SK-N-SH treated with all-trans-retinoic acid at 6 μM for 48 hours (cell line): ENCODE measurements around the gene RALGPS1.

Experiments used
- BACH2 ChIP-seq: fragments of 250-450 bp; sonication (Bioruptor Pico); IDR thresholded peaks from 2 replicates; pipeline ENCODE4 v1.9.0; 2021; ENCODE audit warnings: mild to moderate bottlenecking, borderline replicate concordance
- CREB5 ChIP-seq: fragments of 250-450 bp; sonication (Bioruptor Pico); IDR thresholded peaks from 2 replicates; pipeline ENCODE4 v1.5.1; 2020; ENCODE audit warnings: low read depth, mild to moderate bottlenecking, moderate library complexity
- CSDC2 ChIP-seq: fragments of 250-450 bp; sonication (Bioruptor Pico); IDR thresholded peaks from 2 replicates; pipeline ENCODE4 v1.5.0; 2020; ENCODE audit warnings: mild to moderate bottlenecking, moderate library complexity
- CSRNP3 ChIP-seq: fragments of 250-450 bp; sonication (Bioruptor Pico); IDR thresholded peaks from 2 replicates; pipeline ENCODE4 v1.5.1; 2021; ENCODE audit warnings: mild to moderate bottlenecking, moderate library complexity
- GLIS3 ChIP-seq: fragments of 250-450 bp; sonication (Bioruptor Pico); IDR thresholded peaks from 2 replicates; pipeline ENCODE4 v1.5.0; 2020; ENCODE audit warnings: mild to moderate bottlenecking, moderate library complexity
- ISL1 ChIP-seq: fragments of 250-450 bp; sonication (Bioruptor Pico); IDR thresholded peaks from 2 replicates; pipeline ENCODE4 v2.1.2; 2022; ENCODE audit warnings: mild to moderate bottlenecking, moderate library complexity
- OSR1 ChIP-seq: fragments of 250-450 bp; sonication (Bioruptor Pico); IDR thresholded peaks from 2 replicates; pipeline ENCODE4 v1.8.0; 2022; ENCODE audit warnings: moderate library complexity, mild to moderate bottlenecking, inconsistent platforms
- POU6F1 ChIP-seq: fragments of 250-450 bp; sonication (Bioruptor Pico); IDR thresholded peaks from 2 replicates; pipeline ENCODE4 v1.8.0; 2021; ENCODE audit warnings: low read depth, mild to moderate bottlenecking, moderate library complexity, borderline replicate concordance
- PPARA ChIP-seq: fragments of 250-450 bp; sonication (Bioruptor Pico); IDR thresholded peaks from 2 replicates; pipeline ENCODE4 v1.5.0; 2020; ENCODE audit warnings: mild to moderate bottlenecking, borderline replicate concordance
- RARB ChIP-seq: fragments of 250-450 bp; sonication (Bioruptor Pico); IDR thresholded peaks from 2 replicates; pipeline ENCODE4 v1.8.0; 2021; ENCODE audit warnings: mild to moderate bottlenecking, moderate library complexity
- TCF4 ChIP-seq: fragments of 250-450 bp; sonication (Bioruptor Pico); IDR thresholded peaks from 2 replicates; pipeline ENCODE4 v1.8.0; 2021; ENCODE audit warnings: mild to moderate bottlenecking, moderate library complexity, borderline replicate concordance
- ZC3H10 ChIP-seq: fragments of 250-450 bp; sonication (Bioruptor Pico); IDR thresholded peaks from 2 replicates; pipeline ENCODE4 v1.5.1; 2021; ENCODE audit warnings: mild to moderate bottlenecking, moderate library complexity
- ZFP3 ChIP-seq: fragments of 250-450 bp; sonication (Bioruptor Pico); IDR thresholded peaks from 2 replicates; pipeline ENCODE4 v1.5.0; 2020; ENCODE audit warnings: mild to moderate bottlenecking, moderate library complexity

- no peak for TF ChIP-seq TCF4
- no peak for TF ChIP-seq RARB (CRISPR knock-in tag)
- no peak for TF ChIP-seq PPARA (CRISPR knock-in tag)
- TF ChIP-seq ZC3H10 = no peak
- no peak for TF ChIP-seq CSRNP3 (CRISPR knock-in tag)
- TF ChIP-seq POU6F1 (CRISPR knock-in tag) = no peak
- no peak for TF ChIP-seq BACH2
- TF ChIP-seq CREB5 (CRISPR knock-in tag) = no peak
- no peak for TF ChIP-seq GLIS3 (CRISPR knock-in tag)
- no peak for TF ChIP-seq CSDC2 (CRISPR knock-in tag)
- TF ChIP-seq ZFP3 (CRISPR knock-in tag) = no peak
- no peak for TF ChIP-seq ISL1 (CRISPR knock-in tag)
- TF ChIP-seq OSR1 (CRISPR knock-in tag) = no peak
Measured at GRCh38 chr9:127213859-127214258, 299.3 kb downstream of the RALGPS1 start.
